RPMI8226 (cell line): Measurements from ENCODE around the gene ZNF197.
"Not testable (repeated sequence)": the region's sequence is repeated elsewhere in the genome, so short reads cannot be mapped to it uniquely, and the experiment has no call there.

Experiments used
- DNase-seq: peaks from one replicate; pipeline ENCODE4 v3.0.0-alpha.2; 2015

Gene ZNF197

GRCh38 chr3:44666346-44666745 lies 41.5 kb downstream of the ZNF197 start:
- DNase-seq = no peak

- no peak for DNase-seq
Measured at GRCh38 chr3:44669760-44670159, 44.9 kb downstream of the ZNF197 start.

- DNase-seq = not testable (repeated sequence)
Measured at GRCh38 chr3:44673466-44673865, 48.6 kb downstream of the ZNF197 start.

GRCh38 chr3:44674211-44674610 lies 49.4 kb downstream of the ZNF197 start:
- DNase-seq = no peak

- DNase-seq = no peak
Measured at GRCh38 chr3:44678480-44679116, 53.8 kb downstream of the ZNF197 start.

GRCh38 chr3:44680921-44681455 lies 56.2 kb downstream of the ZNF197 start:
- DNase-seq = no peak

- DNase-seq = no peak
Measured at GRCh38 chr3:44682182-44682896, 57.5 kb downstream of the ZNF197 start.

- peak; percentile 68 for DNase-seq
Measured at GRCh38 chr3:44685128-44685800, 60.4 kb downstream of the ZNF197 start.

- DNase-seq = no peak
Measured at GRCh38 chr3:44687898-44688297, 63.1 kb downstream of the ZNF197 start.
